Activated T-cell treated with anti-CD3 and anti-CD28 coated beads, Interleukin-2, amount 50 U/mL, for 24 hours (primary cell): ENCODE data around the gene TUBGCP2.
"Not testable (repeated sequence)": the region's sequence is repeated elsewhere in the genome, so short reads cannot be mapped to it uniquely, and the experiment has no call there.

Experiments
- DNase-seq: peaks from one replicate; pipeline ENCODE4 v3.0.0-alpha.2; 2020
- H3K27ac Mint-ChIP-seq: 2 replicates; pipeline ENCODE4 v1.8.0; 2020; ENCODE audit warnings: mild to moderate bottlenecking, mixed read lengths
- H3K27me3 Mint-ChIP-seq: 2 replicates; pipeline ENCODE4 v1.8.0; 2020; ENCODE audit warnings: mixed read lengths
- H3K36me3 Mint-ChIP-seq: 2 replicates; pipeline ENCODE4 v1.8.0; 2020; ENCODE audit warnings: low read depth, mixed read lengths
- H3K4me1 Mint-ChIP-seq: 2 replicates; pipeline ENCODE4 v1.8.0; 2020; ENCODE audit warnings: low read depth, mixed read lengths
- H3K4me3 Mint-ChIP-seq: 2 replicates; pipeline ENCODE4 v1.8.0; 2020; ENCODE audit warnings: mild to moderate bottlenecking, moderate library complexity, mixed read lengths
- H3K9me3 Mint-ChIP-seq: 2 replicates; pipeline ENCODE4 v1.8.0; 2020; ENCODE audit warnings: mixed read lengths

The TUBGCP2 gene

GRCh38 chr10:133267293-133267692 is 41.4 kb downstream of the TUBGCP2 start:
- H3K36me3 Mint-ChIP-seq, result peaks cover 78% of the 10 kb centered on the region
- H3K27ac Mint-ChIP-seq, result no peak overlapping the region
- H3K27me3 Mint-ChIP-seq, result no peaks in the 10 kb centered on the region
- peaks cover 35% of the 10 kb centered on the region for H3K4me1 Mint-ChIP-seq
- no peak overlapping the region for H3K4me3 Mint-ChIP-seq
- DNase-seq, result no peak
- H3K9me3 Mint-ChIP-seq, result no peaks in the 10 kb centered on the region

DNA sequence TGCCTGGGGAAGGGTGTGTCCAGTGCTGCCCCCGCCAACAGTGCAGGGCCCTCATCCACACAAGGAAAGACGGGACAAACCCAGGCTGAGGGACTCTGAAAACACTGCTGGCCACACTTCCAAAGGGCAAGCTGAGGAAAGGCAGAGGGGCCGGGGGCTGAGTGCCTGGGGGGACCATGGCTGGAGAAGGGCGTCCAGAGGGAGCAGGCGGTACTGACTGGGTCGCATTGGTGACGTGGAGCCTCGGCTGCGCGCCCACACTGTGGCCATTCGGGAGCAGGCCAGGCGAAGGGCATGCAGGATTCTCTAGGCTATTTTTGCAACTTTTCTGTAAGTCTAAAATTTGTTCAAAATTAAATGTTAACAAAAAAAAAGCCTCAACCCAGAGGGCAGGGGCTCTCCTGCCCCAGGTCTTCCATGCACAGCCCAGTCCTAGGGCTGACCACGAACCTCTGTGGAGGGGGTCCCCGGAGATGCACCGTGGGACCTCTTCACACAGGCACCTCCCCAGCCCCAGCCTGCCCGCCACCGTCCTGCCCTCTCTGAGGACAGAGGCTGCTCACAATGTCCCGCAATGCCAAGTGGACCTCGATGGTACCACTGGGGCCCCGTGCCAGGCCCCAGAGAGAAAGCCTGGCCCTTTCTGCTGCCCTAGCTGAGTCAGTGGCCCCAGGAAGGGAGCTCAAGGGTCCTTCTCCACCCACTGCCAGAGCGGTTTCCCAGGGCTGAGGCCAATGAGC is 42.4 kb downstream of the TUBGCP2 start:
- no peak overlapping the region for H3K4me3 Mint-ChIP-seq
- no peak for DNase-seq
- peaks cover 38% of the 10 kb centered on the region for H3K4me1 Mint-ChIP-seq
- H3K36me3 Mint-ChIP-seq, result peaks cover 69% of the 10 kb centered on the region
- no peaks in the 10 kb centered on the region for H3K27me3 Mint-ChIP-seq
- H3K9me3 Mint-ChIP-seq, result no peaks in the 10 kb centered on the region
- no peak overlapping the region for H3K27ac Mint-ChIP-seq

GRCh38 chr10:133265052-133265451 is 43.6 kb downstream of the TUBGCP2 start:
- Mint-ChIP-seq H3K4me1 (peaks cover 50% of the 10 kb centered on the region), H3K36me3 (peaks cover 59% of the 10 kb centered on the region)
- not testable (repeated sequence) for H3K27ac Mint-ChIP-seq, H3K9me3 Mint-ChIP-seq, H3K27me3 Mint-ChIP-seq, H3K4me3 Mint-ChIP-seq, DNase-seq

- H3K27me3 Mint-ChIP-seq, result no peaks in the 10 kb centered on the region
- H3K4me1 Mint-ChIP-seq, result peaks cover 56% of the 10 kb centered on the region
- no peaks in the 10 kb centered on the region for H3K9me3 Mint-ChIP-seq
- DNase-seq, result peak; percentile 39
- H3K4me3 Mint-ChIP-seq, result no peak overlapping the region
- H3K27ac Mint-ChIP-seq, result no peak overlapping the region
- peaks cover 54% of the 10 kb centered on the region for H3K36me3 Mint-ChIP-seq
Observed at GRCh38 chr10:133264461-133264860, 44.2 kb downstream of the TUBGCP2 start.

- DNase-seq, result no peak
- no peak overlapping the region for H3K4me3 Mint-ChIP-seq
Observed at GRCh38 chr10:133263674-133264073, 45.0 kb downstream of the TUBGCP2 start.

GRCh38 chr10:133262696-133263095 is 46.0 kb downstream of the TUBGCP2 start:
- Mint-ChIP-seq H3K4me1 (peaks cover 70% of the 10 kb centered on the region), H3K27ac (peak overlapping the region; percentile 59), H3K4me3 (peak overlapping the region; percentile 67), H3K9me3 (no peaks in the 10 kb centered on the region), H3K36me3 (peaks cover 45% of the 10 kb centered on the region), H3K27me3 (no peaks in the 10 kb centered on the region)
- DNase-seq, result peak; percentile 46

More at GRCh38 chr10:133263674-133264073, 45.0 kb downstream of the TUBGCP2 start:
- Mint-ChIP-seq H3K27ac (no peak overlapping the region), H3K9me3 (no peaks in the 10 kb centered on the region), H3K4me1 (peaks cover 62% of the 10 kb centered on the region), H3K36me3 (peaks cover 49% of the 10 kb centered on the region), H3K27me3 (no peaks in the 10 kb centered on the region)

DNA sequence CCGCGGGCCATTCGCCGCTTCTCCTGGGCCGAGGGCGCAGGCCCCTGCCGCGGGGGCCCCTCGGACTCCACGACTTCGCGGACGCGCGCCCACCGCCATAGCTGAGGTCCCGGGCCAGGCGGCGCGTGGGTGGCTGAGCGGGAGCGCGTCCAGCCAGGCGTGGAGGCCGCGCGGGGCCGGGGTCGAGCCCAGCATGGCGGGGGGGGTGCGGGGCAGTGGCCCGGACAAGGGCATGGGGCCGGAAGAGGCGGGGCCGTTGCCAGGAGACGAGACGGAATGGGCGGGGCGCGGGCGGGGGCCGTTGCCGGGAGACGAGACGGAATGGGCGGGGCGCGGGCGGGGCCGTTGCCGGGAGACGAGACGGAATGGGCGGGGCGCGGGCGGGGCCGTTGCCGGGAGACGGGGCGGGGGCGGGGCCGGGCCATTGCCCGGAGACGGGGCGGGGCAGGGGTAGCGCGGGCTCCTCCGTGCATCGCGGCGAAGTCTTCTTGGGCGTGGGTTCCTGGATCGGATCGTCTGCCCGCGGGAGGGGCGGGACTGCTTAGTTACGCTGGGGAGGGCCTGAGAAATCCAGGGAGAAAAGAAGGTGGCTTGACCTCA is 46.8 kb downstream of the TUBGCP2 start:
- Mint-ChIP-seq H3K27ac (peak overlapping the region; percentile 64), H3K4me3 (peak overlapping the region; percentile 80)
- DNase-seq, result peak; percentile 91

DNA sequence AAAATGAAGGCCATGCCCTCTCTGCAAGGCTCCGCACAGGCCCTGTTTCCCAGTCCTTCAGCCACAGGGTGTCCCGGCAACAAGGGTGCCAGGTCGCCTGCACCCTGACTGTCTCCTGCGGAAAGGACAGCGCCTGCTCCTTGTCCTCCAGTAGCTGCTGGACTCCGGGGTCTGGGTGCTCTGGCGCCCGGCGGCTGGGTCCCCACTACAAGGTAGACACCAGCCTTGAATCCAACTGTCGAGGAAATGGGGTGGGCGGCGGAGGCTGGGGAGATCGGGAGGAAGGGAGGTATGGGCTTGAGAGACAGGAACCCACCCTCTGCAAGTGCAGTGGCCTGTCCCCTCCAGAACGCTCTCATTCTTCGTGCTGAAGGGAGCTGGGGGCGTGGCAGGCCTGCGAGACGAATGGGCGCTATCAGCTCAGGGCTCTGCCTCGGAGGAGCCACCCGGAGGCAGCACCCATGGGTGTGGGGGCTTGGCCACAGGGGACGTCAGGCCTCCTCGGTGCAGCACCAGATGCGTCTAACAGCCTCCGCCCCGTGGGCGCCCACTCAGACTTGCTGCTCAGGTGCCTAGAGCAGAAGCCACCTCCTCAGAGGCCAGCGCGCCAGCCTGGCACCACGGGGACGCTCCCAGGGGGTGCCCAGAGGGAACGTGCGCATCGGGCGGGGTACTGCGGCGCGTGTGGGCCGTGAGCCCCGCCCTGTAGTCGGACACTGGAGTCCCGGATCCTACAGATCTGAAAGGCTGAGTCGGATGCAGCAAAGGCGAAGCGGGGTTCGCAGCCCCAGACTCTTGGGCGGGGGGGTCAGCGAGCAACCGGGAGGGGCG is 47.6 kb downstream of the TUBGCP2 start:
- H3K27me3 Mint-ChIP-seq, result no peaks in the 10 kb centered on the region
- peak overlapping the region; percentile 93 for H3K27ac Mint-ChIP-seq
- H3K36me3 Mint-ChIP-seq, result peaks cover 32% of the 10 kb centered on the region
- H3K9me3 Mint-ChIP-seq, result no peaks in the 10 kb centered on the region
- H3K4me1 Mint-ChIP-seq, result peaks cover 79% of the 10 kb centered on the region
- peak overlapping the region; percentile 80 for H3K4me3 Mint-ChIP-seq
- peak; percentile 82 for DNase-seq

More for the DNA sequence above, 46.8 kb downstream of the TUBGCP2 start:
- Mint-ChIP-seq H3K9me3 (no peaks in the 10 kb centered on the region), H3K4me1 (peaks cover 79% of the 10 kb centered on the region), H3K36me3 (peaks cover 36% of the 10 kb centered on the region), H3K27me3 (no peaks in the 10 kb centered on the region)

DNA sequence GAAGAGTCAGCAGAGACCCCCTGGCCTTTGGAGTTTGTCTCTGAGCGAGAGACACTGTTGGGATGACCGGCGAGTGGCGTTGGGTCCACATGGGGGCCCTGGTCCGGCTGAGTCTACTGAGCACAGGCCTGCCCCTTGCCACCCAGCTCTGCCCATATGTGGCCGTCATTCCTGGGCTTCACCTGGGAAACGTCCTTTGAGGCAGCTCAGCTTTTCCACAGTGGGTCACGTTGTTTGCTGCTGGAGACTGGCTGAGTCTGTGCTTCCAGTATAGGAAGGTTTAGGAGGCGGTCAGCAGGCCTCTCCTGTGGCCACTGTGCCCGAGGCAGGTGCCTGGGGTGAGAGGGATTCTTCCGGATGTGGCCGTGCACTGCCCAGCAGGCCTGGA is 49.1 kb downstream of the TUBGCP2 start:
- Mint-ChIP-seq H3K36me3 (peaks cover 22% of the 10 kb centered on the region), H3K9me3 (no peaks in the 10 kb centered on the region), H3K27me3 (no peaks in the 10 kb centered on the region), H3K4me3 (peak overlapping the region; percentile 63), H3K4me1 (peaks cover 66% of the 10 kb centered on the region), H3K27ac (peak overlapping the region; percentile 97)
- no peak for DNase-seq

GRCh38 chr10:133258818-133259601 is 49.7 kb downstream of the TUBGCP2 start:
- peaks cover 16% of the 10 kb centered on the region for H3K36me3 Mint-ChIP-seq
- H3K4me1 Mint-ChIP-seq, result peaks cover 60% of the 10 kb centered on the region
- H3K27me3 Mint-ChIP-seq, result no peaks in the 10 kb centered on the region
- H3K4me3 Mint-ChIP-seq, result peak overlapping the region; percentile 63
- no peaks in the 10 kb centered on the region for H3K9me3 Mint-ChIP-seq
- H3K27ac Mint-ChIP-seq, result peak overlapping the region; percentile 97
- DNase-seq, result peak; percentile 85

DNA sequence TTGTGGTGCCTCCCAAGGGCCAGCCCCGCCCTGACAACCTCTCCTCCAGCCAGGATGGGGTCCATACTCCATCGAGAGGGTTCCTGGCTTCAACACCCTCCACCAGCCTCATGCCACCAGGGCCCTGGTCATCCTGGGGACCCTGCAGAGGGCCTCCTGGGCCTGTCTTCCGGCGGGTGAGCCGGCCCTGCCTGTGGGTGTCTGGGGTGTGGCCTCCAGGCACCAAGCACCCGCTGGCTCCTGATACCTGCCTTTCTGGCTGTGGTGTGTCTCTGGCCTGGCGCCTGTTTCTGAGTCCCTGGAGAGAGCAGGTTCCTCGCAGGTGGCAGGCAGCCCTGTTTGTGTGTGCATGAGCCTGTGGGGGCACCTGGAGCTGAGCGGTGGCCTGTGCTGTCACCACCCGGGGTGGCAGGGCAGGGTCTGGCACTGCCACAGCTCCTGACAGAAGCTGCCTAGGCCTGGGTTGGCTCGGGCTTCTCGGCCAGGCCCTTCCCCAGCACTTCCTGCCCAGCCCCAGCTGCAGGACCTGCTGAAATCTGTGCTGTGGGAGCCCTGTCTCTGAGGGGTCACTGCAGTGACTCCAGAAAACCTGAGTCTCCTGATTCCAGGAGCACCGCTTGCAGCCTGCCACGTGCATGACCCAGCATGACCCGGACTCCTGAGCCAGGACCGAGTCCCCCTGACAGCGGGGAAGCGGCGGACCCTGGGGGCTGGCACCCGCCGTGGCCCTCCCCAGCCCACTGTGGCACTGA is 50.4 kb downstream of the TUBGCP2 start:
- H3K27ac Mint-ChIP-seq, result peak overlapping the region; percentile 88
- H3K4me3 Mint-ChIP-seq, result peak overlapping the region; percentile 55
- peak; percentile 71 for DNase-seq
- no peaks in the 10 kb centered on the region for H3K27me3 Mint-ChIP-seq
- peaks cover 9% of the 10 kb centered on the region for H3K36me3 Mint-ChIP-seq
- H3K9me3 Mint-ChIP-seq, result no peaks in the 10 kb centered on the region
- H3K4me1 Mint-ChIP-seq, result peaks cover 54% of the 10 kb centered on the region

GRCh38 chr10:133257489-133258065 is 51.1 kb downstream of the TUBGCP2 start:
- Mint-ChIP-seq H3K27ac (peak overlapping the region; percentile 63), H3K36me3 (peaks cover 3% of the 10 kb centered on the region), H3K9me3 (no peaks in the 10 kb centered on the region), H3K4me1 (peaks cover 47% of the 10 kb centered on the region), H3K27me3 (no peaks in the 10 kb centered on the region), H3K4me3 (peak overlapping the region; percentile 55)
- no peak for DNase-seq

DNA sequence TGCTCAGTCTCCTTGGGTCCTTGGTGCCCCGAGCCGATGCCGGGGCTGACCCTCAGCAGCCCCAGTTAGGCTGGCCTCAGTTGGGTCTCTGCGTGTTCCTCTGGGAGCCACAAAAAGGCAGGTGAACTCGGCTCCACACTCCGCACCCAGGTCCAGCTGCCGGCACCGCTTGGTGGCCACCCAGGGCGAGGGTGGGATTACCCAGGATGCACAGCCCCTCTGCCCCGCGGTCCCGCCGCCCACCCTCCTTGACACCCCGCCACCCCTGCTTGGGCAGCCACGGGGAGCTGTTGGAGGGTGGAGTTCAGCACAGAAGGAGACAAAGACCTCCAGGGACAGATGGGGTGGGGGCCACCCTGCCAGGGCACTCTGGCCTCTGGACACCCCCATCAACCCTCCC is 53.3 kb downstream of the TUBGCP2 start:
- Mint-ChIP-seq H3K4me3 (no peak overlapping the region), H3K4me1 (peaks cover 32% of the 10 kb centered on the region), H3K36me3 (no peaks in the 10 kb centered on the region), H3K27ac (no peak overlapping the region), H3K9me3 (no peaks in the 10 kb centered on the region), H3K27me3 (no peaks in the 10 kb centered on the region)
- DNase-seq, result no peak
